WTC11 (cell line): ENCODE measurements around the gene SLC22A4. TPM values are rescaled to one million over a fixed set of nuclear protein-coding genes. Genes with fewer than 3 reads are reported as not detected.

Experiments used
- ATAC-seq: fragments of 200-7000 bp; cut with Tn5 transposase; 2 replicates; pipeline ENCODE4 v1.10.0; 2021; ENCODE audit warnings: mild to moderate bottlenecking, moderate library complexity
- CTCF ChIA-PET: fragments of 300-600 bp; sonication (Branson Sonifier 250); formaldehyde crosslinking; loops from one replicate; lab custom pipeline; 2021; ENCODE audit warnings: antibody characterized with exemption; lab: Charles Lee
- POLR2A ChIA-PET: fragments of 350-600 bp; sonication (Branson Sonifier 250); formaldehyde crosslinking; loops from one replicate; lab custom pipeline; 2021; ENCODE audit warnings: antibody characterized with exemption; lab: Charles Lee
- DNase-seq: peaks from one replicate; pipeline ENCODE4 v3.0.0; 2021; ENCODE audit warnings: low spot score
- H3K27ac Mint-ChIP-seq: 2 replicates; pipeline ENCODE4 v1.8.0; 2021; ENCODE audit warnings: mixed read lengths
- H3K27me3 Mint-ChIP-seq: 2 replicates; pipeline ENCODE4 v1.8.0; 2021; ENCODE audit warnings: low read depth, mild to moderate bottlenecking, moderate library complexity, mixed read lengths
- H3K36me3 Mint-ChIP-seq: 2 replicates; pipeline ENCODE4 v1.8.0; 2021; ENCODE audit warnings: mixed read lengths
- H3K4me1 Mint-ChIP-seq: 2 replicates; pipeline ENCODE4 v1.8.0; 2022; ENCODE audit warnings: mixed read lengths
- H3K4me3 Mint-ChIP-seq: 2 replicates; pipeline ENCODE4 v1.8.0; 2021; ENCODE audit warnings: mild to moderate bottlenecking, moderate library complexity, mixed read lengths
- H3K9me3 Mint-ChIP-seq: 2 replicates; pipeline ENCODE4 v1.8.0; 2021; ENCODE audit warnings: mixed read lengths
- CBFB ChIP-seq: sonication (generic); formaldehyde crosslinking; IDR thresholded peaks from 2 replicates; pipeline ENCODE4 v1.8.1; 2022; ENCODE audit warnings: mild to moderate bottlenecking, low read depth, missing genetic modification reagents
- ESRRA ChIP-seq: sonication (generic); formaldehyde crosslinking; IDR thresholded peaks from 2 replicates; pipeline ENCODE4 v1.8.1; 2022; ENCODE audit warnings: mild to moderate bottlenecking, missing genetic modification reagents, borderline replicate concordance
- FOXJ3 ChIP-seq: sonication (generic); formaldehyde crosslinking; IDR thresholded peaks from 2 replicates; pipeline ENCODE4 v1.9.0; 2021; ENCODE audit warnings: missing genetic modification reagents, mild to moderate bottlenecking, borderline replicate concordance
- FOXK1 ChIP-seq: sonication (generic); formaldehyde crosslinking; IDR thresholded peaks from 2 replicates; pipeline ENCODE4 v1.8.0; 2022; ENCODE audit warnings: mild to moderate bottlenecking, moderate library complexity, missing genetic modification reagents
- GABPB1 ChIP-seq: sonication (generic); formaldehyde crosslinking; IDR thresholded peaks from 2 replicates; pipeline ENCODE4 v1.8.1; 2023; ENCODE audit warnings: mild to moderate bottlenecking, missing genetic modification reagents
- HMGA2 ChIP-seq: fragments of 250-450 bp; sonication (Bioruptor Pico); IDR thresholded peaks from 2 replicates; pipeline ENCODE4 v1.4.0; 2021; ENCODE audit warnings: mild to moderate bottlenecking, moderate library complexity
- IRF2 ChIP-seq: sonication (generic); formaldehyde crosslinking; IDR thresholded peaks from 2 replicates; pipeline ENCODE4 v1.8.0; 2022; ENCODE audit warnings: low read depth, missing genetic modification reagents, borderline replicate concordance
- KAT7 ChIP-seq: sonication (generic); formaldehyde crosslinking; IDR thresholded peaks from 2 replicates; pipeline ENCODE4 v1.8.1; 2023; ENCODE audit warnings: missing genetic modification reagents, mild to moderate bottlenecking, borderline replicate concordance
- NR1H2 ChIP-seq: sonication (generic); formaldehyde crosslinking; IDR thresholded peaks from 2 replicates; pipeline ENCODE4 v1.9.0; 2021; ENCODE audit warnings: mild to moderate bottlenecking, moderate library complexity, missing genetic modification reagents
- SMAD3 ChIP-seq: sonication (generic); formaldehyde crosslinking; IDR thresholded peaks from 2 replicates; pipeline ENCODE4 v1.8.0; 2022; ENCODE audit warnings: missing genetic modification reagents, mild to moderate bottlenecking, borderline replicate concordance
- SMAD4 ChIP-seq: sonication (generic); formaldehyde crosslinking; IDR thresholded peaks from 2 replicates; pipeline ENCODE4 v1.8.0; 2022; ENCODE audit warnings: mild to moderate bottlenecking, missing genetic modification reagents
- TEAD4 ChIP-seq: sonication (generic); formaldehyde crosslinking; IDR thresholded peaks from 2 replicates; pipeline ENCODE4 v1.8.0; 2022; ENCODE audit warnings: mild to moderate bottlenecking, missing genetic modification reagents
- TP53 ChIP-seq: sonication (generic); formaldehyde crosslinking; IDR thresholded peaks from 2 replicates; pipeline ENCODE4 v1.8.1; 2023; ENCODE audit warnings: mild to moderate bottlenecking, missing genetic modification reagents
- ZNF138 ChIP-seq: sonication (generic); formaldehyde crosslinking; conservative IDR thresholded peaks from 2 replicates; pipeline ENCODE4 v1.8.1; 2022; ENCODE audit warnings: mild to moderate bottlenecking, moderate library complexity, missing genetic modification reagents
- ZNF281 ChIP-seq: sonication (generic); formaldehyde crosslinking; IDR thresholded peaks from 2 replicates; pipeline ENCODE4 v1.8.0; 2023; ENCODE audit warnings: mild to moderate bottlenecking, missing genetic modification reagents
- total RNA-seq: library from RNA; stranded (reverse); gene quantifications from 3 replicates; pipeline ENCODE4 v1.2.3, GENCODE V29; 2021
- TF ChIP-seq, protein P1 (sequence below): sonication (generic); formaldehyde crosslinking; IDR thresholded peaks from 2 replicates; pipeline ENCODE4 v1.8.0; 2022; ENCODE audit warnings: mild to moderate bottlenecking, missing genetic modification reagents
- TF ChIP-seq, protein P2 (sequence below): sonication (generic); formaldehyde crosslinking; IDR thresholded peaks from 2 replicates; pipeline ENCODE4 v1.8.1; 2022; ENCODE audit warnings: mild to moderate bottlenecking, missing genetic modification reagents, moderate library complexity, borderline replicate concordance
- TF ChIP-seq, protein P3 (sequence below): sonication (generic); formaldehyde crosslinking; IDR thresholded peaks from 2 replicates; pipeline ENCODE4 v1.8.0; 2022; ENCODE audit warnings: mild to moderate bottlenecking, missing genetic modification reagents
- TF ChIP-seq, protein P4 (sequence below): fragments of 250-450 bp; sonication (Bioruptor Pico); IDR thresholded peaks from 2 replicates; pipeline ENCODE4 v1.9.0; 2021; ENCODE audit warnings: mild to moderate bottlenecking

Gene SLC22A4
- total RNA-seq, 1 experiment from 2014 or later, result 0.35 TPM

GRCh38 chr5:132297211-132297940 lies 3.2 kb downstream of the SLC22A4 start:
- ChIA-PET POLR2A (no interaction called here), CTCF (interaction anchor here (1.4 kb wide), 1 partner anchor 232 kb away, joined by 4 read pairs; no protein-coding TSS in a partner anchor)
- no peaks in the 10 kb centered on the region for H3K36me3 Mint-ChIP-seq
- TF ChIP-seq SMAD3 (CRISPR knock-in tag) (no peak), GABPB1 (CRISPR knock-in tag) (no peak), IRF2 (CRISPR knock-in tag) (no peak), FOXK1 (CRISPR knock-in tag) (no peak), NR1H2 (CRISPR knock-in tag) (no peak), KAT7 (CRISPR knock-in tag) (no peak), TEAD4 (no peak), SMAD4 (CRISPR knock-in tag) (no peak), CBFB (CRISPR knock-in tag) (no peak), TP53 (CRISPR knock-in tag) (no peak), ESRRA (no peak), ZNF138 (no peak), ZNF281 (no peak), HMGA2 (CRISPR knock-in tag) (no peak), FOXJ3 (CRISPR knock-in tag) (no peak)
- TF ChIP-seq, protein P1, sequence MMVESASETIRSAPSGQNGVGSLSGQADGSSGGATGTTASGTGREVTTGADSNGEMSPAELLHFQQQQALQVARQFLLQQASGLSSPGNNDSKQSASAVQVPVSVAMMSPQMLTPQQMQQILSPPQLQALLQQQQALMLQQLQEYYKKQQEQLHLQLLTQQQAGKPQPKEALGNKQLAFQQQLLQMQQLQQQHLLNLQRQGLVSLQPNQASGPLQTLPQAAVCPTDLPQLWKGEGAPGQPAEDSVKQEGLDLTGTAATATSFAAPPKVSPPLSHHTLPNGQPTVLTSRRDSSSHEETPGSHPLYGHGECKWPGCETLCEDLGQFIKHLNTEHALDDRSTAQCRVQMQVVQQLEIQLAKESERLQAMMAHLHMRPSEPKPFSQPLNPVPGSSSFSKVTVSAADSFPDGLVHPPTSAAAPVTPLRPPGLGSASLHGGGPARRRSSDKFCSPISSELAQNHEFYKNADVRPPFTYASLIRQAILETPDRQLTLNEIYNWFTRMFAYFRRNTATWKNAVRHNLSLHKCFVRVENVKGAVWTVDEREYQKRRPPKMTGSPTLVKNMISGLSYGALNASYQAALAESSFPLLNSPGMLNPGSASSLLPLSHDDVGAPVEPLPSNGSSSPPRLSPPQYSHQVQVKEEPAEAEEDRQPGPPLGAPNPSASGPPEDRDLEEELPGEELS (CRISPR knock-in tag), result no peak
- TF ChIP-seq, protein P2, sequence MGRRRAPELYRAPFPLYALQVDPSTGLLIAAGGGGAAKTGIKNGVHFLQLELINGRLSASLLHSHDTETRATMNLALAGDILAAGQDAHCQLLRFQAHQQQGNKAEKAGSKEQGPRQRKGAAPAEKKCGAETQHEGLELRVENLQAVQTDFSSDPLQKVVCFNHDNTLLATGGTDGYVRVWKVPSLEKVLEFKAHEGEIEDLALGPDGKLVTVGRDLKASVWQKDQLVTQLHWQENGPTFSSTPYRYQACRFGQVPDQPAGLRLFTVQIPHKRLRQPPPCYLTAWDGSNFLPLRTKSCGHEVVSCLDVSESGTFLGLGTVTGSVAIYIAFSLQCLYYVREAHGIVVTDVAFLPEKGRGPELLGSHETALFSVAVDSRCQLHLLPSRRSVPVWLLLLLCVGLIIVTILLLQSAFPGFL (CRISPR knock-in tag), result no peak
- TF ChIP-seq, protein P3, sequence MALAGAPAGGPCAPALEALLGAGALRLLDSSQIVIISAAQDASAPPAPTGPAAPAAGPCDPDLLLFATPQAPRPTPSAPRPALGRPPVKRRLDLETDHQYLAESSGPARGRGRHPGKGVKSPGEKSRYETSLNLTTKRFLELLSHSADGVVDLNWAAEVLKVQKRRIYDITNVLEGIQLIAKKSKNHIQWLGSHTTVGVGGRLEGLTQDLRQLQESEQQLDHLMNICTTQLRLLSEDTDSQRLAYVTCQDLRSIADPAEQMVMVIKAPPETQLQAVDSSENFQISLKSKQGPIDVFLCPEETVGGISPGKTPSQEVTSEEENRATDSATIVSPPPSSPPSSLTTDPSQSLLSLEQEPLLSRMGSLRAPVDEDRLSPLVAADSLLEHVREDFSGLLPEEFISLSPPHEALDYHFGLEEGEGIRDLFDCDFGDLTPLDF (CRISPR knock-in tag), result no peak
- TF ChIP-seq, protein P4, sequence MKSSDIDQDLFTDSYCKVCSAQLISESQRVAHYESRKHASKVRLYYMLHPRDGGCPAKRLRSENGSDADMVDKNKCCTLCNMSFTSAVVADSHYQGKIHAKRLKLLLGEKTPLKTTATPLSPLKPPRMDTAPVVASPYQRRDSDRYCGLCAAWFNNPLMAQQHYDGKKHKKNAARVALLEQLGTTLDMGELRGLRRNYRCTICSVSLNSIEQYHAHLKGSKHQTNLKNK (CRISPR knock-in tag), result no peak
- TF ChIP-seq, all 79 proteins: peak for 0
- no peak overlapping the region for H3K27ac Mint-ChIP-seq
- peaks cover 31% of the 10 kb centered on the region for H3K27me3 Mint-ChIP-seq
- no peak for ATAC-seq
- no peak overlapping the region for H3K4me3 Mint-ChIP-seq
- peaks cover 13% of the 10 kb centered on the region for H3K4me1 Mint-ChIP-seq
- no peak for DNase-seq
- H3K9me3 Mint-ChIP-seq, result no peaks in the 10 kb centered on the region
